ENCODE data around the gene NT5DC3. TPM values are rescaled to one million over a fixed set of nuclear protein-coding genes. Genes with fewer than 3 reads are reported as not detected.

Gene NT5DC3
- total RNA-seq, 2 experiments from 2014 or later: 4.7 to 7.5 TPM

DNA sequence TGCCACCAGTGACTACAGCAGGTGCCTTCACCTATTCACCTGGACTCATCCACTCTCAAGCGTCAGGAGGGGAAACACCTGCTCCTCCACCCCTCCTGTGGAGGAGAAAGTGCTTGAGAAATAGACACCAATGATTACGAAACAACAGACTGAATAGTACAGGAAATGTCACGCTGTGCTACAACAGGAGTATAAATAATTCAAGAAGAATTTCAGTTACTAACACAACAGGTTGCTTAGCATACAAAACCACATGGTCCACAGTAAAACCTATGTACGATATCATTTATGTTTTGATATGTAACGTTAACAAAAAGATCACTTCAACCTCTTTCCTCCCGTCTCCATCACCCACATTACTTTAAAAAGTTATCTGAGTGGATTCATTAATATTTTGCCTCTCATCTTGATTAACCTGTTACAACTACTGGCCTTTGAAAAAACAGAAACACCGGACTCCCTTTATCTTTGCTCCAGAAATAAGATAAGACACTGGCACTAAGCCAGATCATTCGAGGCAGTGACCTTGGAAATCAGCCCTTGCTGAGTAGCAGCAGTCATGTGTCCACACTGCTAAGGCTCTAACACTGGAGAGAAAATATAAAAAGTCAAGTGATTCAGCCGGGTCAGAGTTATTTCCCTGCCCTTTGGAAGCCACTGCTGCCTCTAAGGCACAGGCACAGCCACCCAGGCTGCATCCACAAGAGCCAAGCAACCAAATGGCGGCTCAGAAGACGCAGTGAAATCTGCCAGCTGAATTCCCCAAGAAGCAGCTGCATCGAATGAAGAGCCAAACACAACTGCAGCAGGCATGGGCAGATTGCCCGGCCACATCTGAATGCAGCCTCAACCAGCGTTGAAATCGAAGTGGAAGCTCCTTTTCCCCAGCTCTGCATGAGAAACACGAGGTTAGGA lies 40.9 kb downstream of the NT5DC3 start:
- intact Hi-C loops (cut with micrococcal nuclease; ENCODE audit: unreplicated experiment): no loop called here
- Histone ChIP-seq H3K79me2 (ENCODE audit: insufficient read depth, low read depth, low read length) (no peaks in the 10 kb centered on the region), H3K4me2 (ENCODE audit: low read length) (no peak overlapping the region), H3K27ac (ENCODE audit: low read depth, low read length, poor library complexity, severe bottlenecking) (no peak overlapping the region), H3K36me3 (ENCODE audit: insufficient read depth, low read length) (0 out of 2 replicates have a peak, but pooled peaks cover 6% of the 10 kb centered on the region), H4K20me1 (ENCODE audit: insufficient read depth, low read length) (no peaks in the 10 kb centered on the region), H3K4me3 (ENCODE audit: low read depth, low read length, poor library complexity, severe bottlenecking) (no peak overlapping the region), H3K9me2 (ENCODE audit: insufficient read depth, low read length) (no peaks in the 10 kb centered on the region), H3K4me1 (ENCODE audit: insufficient read depth, low read length, poor library complexity, severe bottlenecking) (no peaks in the 10 kb centered on the region), H2AFZ (ENCODE audit: low read length) (no peak overlapping the region), H3K9me3 (ENCODE audit: low read length) (no peaks in the 10 kb centered on the region)
- POLR2A ChIA-PET: no interaction called here
- CTCF ChIA-PET (ENCODE audit: unreplicated experiment): no interaction called here
- DNase-seq (ENCODE audit: low spot score): no peak
- TF ChIP-seq, protein P1, sequence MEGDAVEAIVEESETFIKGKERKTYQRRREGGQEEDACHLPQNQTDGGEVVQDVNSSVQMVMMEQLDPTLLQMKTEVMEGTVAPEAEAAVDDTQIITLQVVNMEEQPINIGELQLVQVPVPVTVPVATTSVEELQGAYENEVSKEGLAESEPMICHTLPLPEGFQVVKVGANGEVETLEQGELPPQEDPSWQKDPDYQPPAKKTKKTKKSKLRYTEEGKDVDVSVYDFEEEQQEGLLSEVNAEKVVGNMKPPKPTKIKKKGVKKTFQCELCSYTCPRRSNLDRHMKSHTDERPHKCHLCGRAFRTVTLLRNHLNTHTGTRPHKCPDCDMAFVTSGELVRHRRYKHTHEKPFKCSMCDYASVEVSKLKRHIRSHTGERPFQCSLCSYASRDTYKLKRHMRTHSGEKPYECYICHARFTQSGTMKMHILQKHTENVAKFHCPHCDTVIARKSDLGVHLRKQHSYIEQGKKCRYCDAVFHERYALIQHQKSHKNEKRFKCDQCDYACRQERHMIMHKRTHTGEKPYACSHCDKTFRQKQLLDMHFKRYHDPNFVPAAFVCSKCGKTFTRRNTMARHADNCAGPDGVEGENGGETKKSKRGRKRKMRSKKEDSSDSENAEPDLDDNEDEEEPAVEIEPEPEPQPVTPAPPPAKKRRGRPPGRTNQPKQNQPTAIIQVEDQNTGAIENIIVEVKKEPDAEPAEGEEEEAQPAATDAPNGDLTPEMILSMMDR (conservative IDR thresholded peaks at IDR 0.05; ENCODE audit: low read length): no peak
- no peak for TF ChIP-seq EZH2phosphoT487 (IDR thresholded peaks at IDR 0.05; ENCODE audit: borderline replicate concordance, low read depth, low read length)
- BruUV-seq (replicated peaks): no TSS peak

DNA sequence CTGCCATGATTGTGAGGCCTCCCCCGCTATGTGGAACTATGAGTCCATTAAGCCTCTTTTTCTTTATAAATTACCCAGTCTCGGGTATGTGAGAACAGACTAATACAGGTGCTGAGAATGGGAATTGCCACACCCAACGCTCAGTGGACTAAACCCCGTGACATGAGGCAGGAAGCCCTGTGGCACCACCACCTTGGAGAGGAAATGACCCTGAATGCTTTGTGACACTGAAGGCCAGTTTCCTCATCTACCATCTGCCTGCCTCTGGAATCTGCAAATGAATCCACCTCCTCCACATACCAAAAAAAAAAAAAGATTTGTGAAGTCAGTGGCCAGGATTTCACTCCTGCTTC lies 41.6 kb downstream of the NT5DC3 start:
- H3K4me1 ChIP-seq (ENCODE audit: insufficient read depth, low read length, poor library complexity, severe bottlenecking): no peaks in the 10 kb centered on the region
- no peaks in the 10 kb centered on the region for H3K9me3 ChIP-seq (ENCODE audit: low read length)
- intact Hi-C loops (cut with micrococcal nuclease; ENCODE audit: unreplicated experiment): no loop called here
- no peaks in the 10 kb centered on the region for H3K9me2 ChIP-seq (ENCODE audit: insufficient read depth, low read length)
- no TSS peak for BruUV-seq (replicated peaks)
- TF ChIP-seq, protein P1 (conservative IDR thresholded peaks at IDR 0.05; ENCODE audit: low read length): no peak
- TF ChIP-seq EZH2phosphoT487 (IDR thresholded peaks at IDR 0.05; ENCODE audit: borderline replicate concordance, low read depth, low read length): no peak
- H3K36me3 ChIP-seq (ENCODE audit: insufficient read depth, low read length): 0 out of 2 replicates have a peak, but pooled peaks cover 6% of the 10 kb centered on the region
- no peaks in the 10 kb centered on the region for H4K20me1 ChIP-seq (ENCODE audit: insufficient read depth, low read length)
- no peak overlapping the region for H3K4me3 ChIP-seq (ENCODE audit: low read depth, low read length, poor library complexity, severe bottlenecking)
- CTCF ChIA-PET (ENCODE audit: unreplicated experiment): no interaction called here
- H2AFZ ChIP-seq (ENCODE audit: low read length): no peak overlapping the region
- no peak for DNase-seq (ENCODE audit: low spot score)
- POLR2A ChIA-PET: no interaction called here
- no peaks in the 10 kb centered on the region for H3K79me2 ChIP-seq (ENCODE audit: insufficient read depth, low read depth, low read length)
- H3K4me2 ChIP-seq (ENCODE audit: low read length): no peak overlapping the region
- no peak overlapping the region for H3K27ac ChIP-seq (ENCODE audit: low read depth, low read length, poor library complexity, severe bottlenecking)

DNA sequence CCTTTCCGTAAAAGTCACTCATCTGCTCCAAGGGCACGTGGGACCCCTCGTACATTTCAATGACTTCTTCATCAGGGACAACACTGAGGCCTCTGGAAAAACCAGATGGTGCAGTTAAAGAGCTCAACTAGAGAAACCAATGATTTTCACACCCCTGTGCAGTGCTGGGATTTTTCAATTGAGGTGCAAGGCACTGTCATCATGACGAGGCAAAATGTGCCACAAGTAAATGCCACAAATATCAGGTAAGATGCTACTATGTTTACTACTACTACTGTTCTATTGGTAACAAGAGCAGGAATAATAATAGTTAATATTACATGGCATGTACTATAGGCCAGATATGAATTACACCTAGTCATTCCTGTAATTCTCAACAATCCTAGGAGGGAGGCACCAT lies 42.4 kb downstream of the NT5DC3 start:
- no peaks in the 10 kb centered on the region for H4K20me1 ChIP-seq (ENCODE audit: insufficient read depth, low read length)
- 0 out of 2 replicates have a peak, but pooled peaks cover 6% of the 10 kb centered on the region for H3K36me3 ChIP-seq (ENCODE audit: insufficient read depth, low read length)
- TF ChIP-seq, protein P1 (conservative IDR thresholded peaks at IDR 0.05; ENCODE audit: low read length): no peak
- no peak for TF ChIP-seq EZH2phosphoT487 (IDR thresholded peaks at IDR 0.05; ENCODE audit: borderline replicate concordance, low read depth, low read length)
- H3K9me2 ChIP-seq (ENCODE audit: insufficient read depth, low read length): no peaks in the 10 kb centered on the region
- no peak for DNase-seq (ENCODE audit: low spot score)
- no TSS peak for BruUV-seq (replicated peaks)
- no peak overlapping the region for H2AFZ ChIP-seq (ENCODE audit: low read length)
- no peak overlapping the region for H3K27ac ChIP-seq (ENCODE audit: low read depth, low read length, poor library complexity, severe bottlenecking)
- intact Hi-C loops (cut with micrococcal nuclease; ENCODE audit: unreplicated experiment): no loop called here
- no peaks in the 10 kb centered on the region for H3K9me3 ChIP-seq (ENCODE audit: low read length)
- H3K79me2 ChIP-seq (ENCODE audit: insufficient read depth, low read depth, low read length): no peaks in the 10 kb centered on the region
- no peak overlapping the region for H3K4me2 ChIP-seq (ENCODE audit: low read length)
- ChIA-PET POLR2A (no interaction called here), CTCF (ENCODE audit: unreplicated experiment) (no interaction called here)
- no peak overlapping the region for H3K4me3 ChIP-seq (ENCODE audit: low read depth, low read length, poor library complexity, severe bottlenecking)
- H3K4me1 ChIP-seq (ENCODE audit: insufficient read depth, low read length, poor library complexity, severe bottlenecking): no peaks in the 10 kb centered on the region

All from OCI-LY7 (cell line).